ENCODE data around the gene LBH. TPM values are rescaled to one million over a fixed set of nuclear protein-coding genes. Genes with fewer than 3 reads are reported as not detected.

Gene LBH
- 100 to 1,000 TPM; 209 to 386 (median 323) TPM for total RNA-seq
- total RNA-seq (2013), result 255 TPM
- 145 to 720 (median 342) reads per million in 29 experiments for total RNA-seq

- CTCF ChIA-PET, result interaction anchor here (0.6 to 4.3 kb wide), 8 partner anchors 12 to 245 kb away, joined by 3 to 25 read pairs (median 5); no protein-coding TSS in a partner anchor
- H3K27me3 Mint-ChIP-seq, result no peaks in the 10 kb centered on the region
- peak within 1 kb of the TSS; percentile 89 to 98 (median 92) for H3K4me3 Mint-ChIP-seq
- Histone ChIP-seq H3K27me3 (replicated peaks in 1 of 2; ENCODE audit: control insufficient read depth in 2 of 2, extremely low read depth in 1 of 2, insufficient read depth in 2 of 2, low read length in 1 of 2) (no peaks in the 10 kb centered on the region), H3K27ac (ENCODE audit: low read length) (peak within 1 kb of the TSS; percentile 90), H3K9me3 (no peaks in the 10 kb centered on the region), H3K4me3 (ENCODE audit: control insufficient read depth in 1 of 2, extremely low read depth in 1 of 2, low read length in 1 of 2) (peak within 1 kb of the TSS; percentile 89 to 92), H3K36me3 (ENCODE audit: control insufficient read depth in 2 of 2, extremely low read depth in 1 of 2, insufficient read depth in 1 of 2, low read length in 1 of 2) (peaks cover 0 to 19% of the 10 kb centered on the region in 2 donors), H3K4me1 (ENCODE audit: control insufficient read depth in 1 of 2, extremely low read depth in 1 of 2, insufficient read depth in 2 of 2, low read length in 2 of 2) (peaks cover 23 to 59% of the 10 kb centered on the region in 2 experiments)
- DNase-seq (peak; percentile 80 to 95 (median 88)), ATAC-seq (replicated peaks in 1 of 4) (peak; percentile 58 to 69 (median 63))
- peaks cover 48 to 64% (median 63%) of the 10 kb centered on the region in 3 donors for H3K4me1 Mint-ChIP-seq
- H3K9me3 Mint-ChIP-seq, result no peaks in the 10 kb centered on the region
- H3K27ac Mint-ChIP-seq, result peak within 1 kb of the TSS; percentile 88 to 96
- POLR2A ChIA-PET, result interaction anchor here (0.5 to 3.0 kb wide), 48 partner anchors 8 to 1934 kb away, joined by 3 to 59 read pairs (median 5); partner anchors contain the start of genes YPEL5 (in 2 of the 2), LCLAT1 (in 1 of the 2) and SLC30A6 (in 1 of the 2)
- WGBS (ENCODE audit: insufficient coverage), result under 1% methylated on average over 86 of the region's 92 CpGs
- peaks cover 18% of the 10 kb centered on the region for H3K36me3 Mint-ChIP-seq
Measured at GRCh38 chr2:30231212-30231995, at the start of gene LBH. Gene LBH, plus strand, starts transcription at chr2:30231534. Its CDS starts 205 bp downstream, at chr2:30231739.

GRCh38 chr2:30184035-30184434 lies 47.3 kb upstream of the LBH start:
- DNase-seq (no peak), ATAC-seq (replicated peaks in 1 of 4) (no peak)
- CTCF ChIA-PET, result no interaction called here
- no peaks in the 10 kb centered on the region for H3K4me1 ChIP-seq (ENCODE audit: control insufficient read depth in 1 of 2, extremely low read depth in 1 of 2, insufficient read depth in 2 of 2, low read length in 2 of 2)
- Mint-ChIP-seq H3K4me3 (no peak overlapping the region), H3K27me3 (peaks cover 0 to 2% of the 10 kb centered on the region in 2 donors), H3K36me3 (no peaks in the 10 kb centered on the region), H3K4me1 (peaks cover 0 to 4% (median 2%) of the 10 kb centered on the region in 3 donors), H3K27ac (no peak overlapping the region), H3K9me3 (no peaks in the 10 kb centered on the region)
- POLR2A ChIA-PET, result no interaction called here
- no peak overlapping the region for H3K27ac ChIP-seq (ENCODE audit: low read length)
- 91% methylated on average over 4 of the region's 5 CpGs for WGBS (ENCODE audit: insufficient coverage)
- H3K27me3 ChIP-seq (replicated peaks in 1 of 2; ENCODE audit: control insufficient read depth in 2 of 2, extremely low read depth in 1 of 2, insufficient read depth in 2 of 2, low read length in 1 of 2), result no peaks in the 10 kb centered on the region
- H3K36me3 ChIP-seq (ENCODE audit: control insufficient read depth in 2 of 2, extremely low read depth in 1 of 2, insufficient read depth in 1 of 2, low read length in 1 of 2), result no peaks in the 10 kb centered on the region
- no peak overlapping the region for H3K4me3 ChIP-seq (ENCODE audit: control insufficient read depth in 1 of 2, extremely low read depth in 1 of 2, low read length in 1 of 2)
- H3K9me3 ChIP-seq, result no peaks in the 10 kb centered on the region

- Histone ChIP-seq H3K27me3 (replicated peaks in 1 of 2; ENCODE audit: control insufficient read depth in 2 of 2, extremely low read depth in 1 of 2, insufficient read depth in 2 of 2, low read length in 1 of 2) (no peaks in the 10 kb centered on the region), H3K4me1 (ENCODE audit: control insufficient read depth in 1 of 2, extremely low read depth in 1 of 2, insufficient read depth in 2 of 2, low read length in 2 of 2) (no peaks in the 10 kb centered on the region), H3K9me3 (no peaks in the 10 kb centered on the region), H3K4me3 (ENCODE audit: control insufficient read depth in 1 of 2, extremely low read depth in 1 of 2, low read length in 1 of 2) (no peak overlapping the region), H3K36me3 (ENCODE audit: control insufficient read depth in 2 of 2, extremely low read depth in 1 of 2, insufficient read depth in 1 of 2, low read length in 1 of 2) (no peaks in the 10 kb centered on the region), H3K27ac (ENCODE audit: low read length) (no peak overlapping the region)
- CTCF ChIA-PET, result interaction anchor here in 1 of 2 donors (0.5 kb wide), 1 partner anchor 24 kb away, joined by 4 read pairs; no protein-coding TSS in a partner anchor
- Mint-ChIP-seq H3K9me3 (peaks cover 0 to 1% (median 0%) of the 10 kb centered on the region in 3 donors), H3K36me3 (no peaks in the 10 kb centered on the region), H3K27me3 (peaks cover 0 to 2% of the 10 kb centered on the region in 2 donors), H3K4me3 (no peak overlapping the region), H3K4me1 (peaks cover 0 to 4% (median 2%) of the 10 kb centered on the region in 3 donors), H3K27ac (no peak overlapping the region)
- DNase-seq, result no peak
- no peak for ATAC-seq (replicated peaks in 1 of 4)
- POLR2A ChIA-PET, result no interaction called here
- WGBS (ENCODE audit: insufficient coverage), result 40% methylated on average over 1 of the region's 4 CpGs
Measured at GRCh38 chr2:30185178-30185577, 46.2 kb upstream of the LBH start.

GRCh38 chr2:30188292-30188691 lies 43.0 kb upstream of the LBH start:
- Histone ChIP-seq H3K4me3 (ENCODE audit: control insufficient read depth in 1 of 2, extremely low read depth in 1 of 2, low read length in 1 of 2) (no peak overlapping the region), H3K27me3 (replicated peaks in 1 of 2; ENCODE audit: control insufficient read depth in 2 of 2, extremely low read depth in 1 of 2, insufficient read depth in 2 of 2, low read length in 1 of 2) (peaks cover 0 to 1% of the 10 kb centered on the region in 2 experiments), H3K27ac (ENCODE audit: low read length) (no peak overlapping the region), H3K4me1 (ENCODE audit: control insufficient read depth in 1 of 2, extremely low read depth in 1 of 2, insufficient read depth in 2 of 2, low read length in 2 of 2) (no peaks in the 10 kb centered on the region), H3K9me3 (no peaks in the 10 kb centered on the region), H3K36me3 (ENCODE audit: control insufficient read depth in 2 of 2, extremely low read depth in 1 of 2, insufficient read depth in 1 of 2, low read length in 1 of 2) (no peaks in the 10 kb centered on the region)
- H3K4me1 Mint-ChIP-seq, result peaks cover 0 to 4% (median 2%) of the 10 kb centered on the region in 3 donors
- POLR2A ChIA-PET, result no interaction called here
- H3K36me3 Mint-ChIP-seq, result no peaks in the 10 kb centered on the region
- peaks cover 0 to 2% of the 10 kb centered on the region in 2 donors for H3K27me3 Mint-ChIP-seq
- no peak overlapping the region for H3K4me3 Mint-ChIP-seq
- no peak for ATAC-seq (replicated peaks in 1 of 4)
- no peak overlapping the region for H3K27ac Mint-ChIP-seq
- CTCF ChIA-PET, result interaction anchor here in 1 of 2 donors (1.2 kb wide), 1 partner anchor 523 kb away, joined by 3 read pairs; no protein-coding TSS in a partner anchor
- DNase-seq, result no peak
- peaks cover 0 to 1% (median 0%) of the 10 kb centered on the region in 3 donors for H3K9me3 Mint-ChIP-seq
- WGBS (ENCODE audit: insufficient coverage), result no CpG with 5 or more reads among the region's 2 CpGs

GRCh38 chr2:30190637-30191036 lies 40.7 kb upstream of the LBH start:
- Mint-ChIP-seq H3K4me1 (peaks cover 0 to 4% (median 2%) of the 10 kb centered on the region in 3 donors), H3K4me3 (no peak overlapping the region), H3K27ac (no peak overlapping the region), H3K27me3 (peaks cover 0 to 3% of the 10 kb centered on the region in 2 donors), H3K9me3 (peaks cover 0 to 1% (median 0%) of the 10 kb centered on the region in 3 donors), H3K36me3 (no peaks in the 10 kb centered on the region)
- H3K4me3 ChIP-seq (ENCODE audit: control insufficient read depth in 1 of 2, extremely low read depth in 1 of 2, low read length in 1 of 2), result no peak overlapping the region
- H3K9me3 ChIP-seq, result no peaks in the 10 kb centered on the region
- ChIA-PET CTCF (no interaction called here), POLR2A (no interaction called here)
- peaks cover 0 to 5% of the 10 kb centered on the region in 2 experiments for H3K27me3 ChIP-seq (replicated peaks in 1 of 2; ENCODE audit: control insufficient read depth in 2 of 2, extremely low read depth in 1 of 2, insufficient read depth in 2 of 2, low read length in 1 of 2)
- H3K27ac ChIP-seq (ENCODE audit: low read length), result no peak overlapping the region
- no peaks in the 10 kb centered on the region for H3K36me3 ChIP-seq (ENCODE audit: control insufficient read depth in 2 of 2, extremely low read depth in 1 of 2, insufficient read depth in 1 of 2, low read length in 1 of 2)
- ATAC-seq (replicated peaks in 1 of 4), result no peak
- 93% methylated on average over 6 of the region's 13 CpGs for WGBS (ENCODE audit: insufficient coverage)
- H3K4me1 ChIP-seq (ENCODE audit: control insufficient read depth in 1 of 2, extremely low read depth in 1 of 2, insufficient read depth in 2 of 2, low read length in 2 of 2), result no peaks in the 10 kb centered on the region
- DNase-seq, result no peak

GRCh38 chr2:30191107-30191506 lies 40.2 kb upstream of the LBH start:
- peaks cover 0 to 1% (median 0%) of the 10 kb centered on the region in 3 donors for H3K9me3 Mint-ChIP-seq
- no peak overlapping the region for H3K4me3 ChIP-seq (ENCODE audit: control insufficient read depth in 1 of 2, extremely low read depth in 1 of 2, low read length in 1 of 2)
- no peak for ATAC-seq (replicated peaks in 1 of 4)
- no peak for DNase-seq
- ChIA-PET CTCF (no interaction called here), POLR2A (no interaction called here)
- H3K9me3 ChIP-seq, result no peaks in the 10 kb centered on the region
- no peaks in the 10 kb centered on the region for H3K4me1 ChIP-seq (ENCODE audit: control insufficient read depth in 1 of 2, extremely low read depth in 1 of 2, insufficient read depth in 2 of 2, low read length in 2 of 2)
- H3K27ac ChIP-seq (ENCODE audit: low read length), result no peak overlapping the region
- H3K27ac Mint-ChIP-seq, result no peak overlapping the region
- peaks cover 0 to 4% (median 2%) of the 10 kb centered on the region in 3 donors for H3K4me1 Mint-ChIP-seq
- no peak overlapping the region for H3K4me3 Mint-ChIP-seq
- H3K36me3 Mint-ChIP-seq, result no peaks in the 10 kb centered on the region
- H3K27me3 ChIP-seq (replicated peaks in 1 of 2; ENCODE audit: control insufficient read depth in 2 of 2, extremely low read depth in 1 of 2, insufficient read depth in 2 of 2, low read length in 1 of 2), result peaks cover 0 to 5% of the 10 kb centered on the region in 2 experiments
- WGBS (ENCODE audit: insufficient coverage), result 96% methylated on average over 9 of the region's 10 CpGs
- H3K27me3 Mint-ChIP-seq, result peaks cover 0 to 3% of the 10 kb centered on the region in 2 donors
- no peaks in the 10 kb centered on the region for H3K36me3 ChIP-seq (ENCODE audit: control insufficient read depth in 2 of 2, extremely low read depth in 1 of 2, insufficient read depth in 1 of 2, low read length in 1 of 2)
